HEK293 (cell line): Measurements from ENCODE around the gene TGFB1.

ENCODE experiments used
- EGR2 ChIP-seq: fragments of 450-650 bp; formaldehyde crosslinking; IDR thresholded peaks from 2 replicates; pipeline ENCODE4 v1.5.1; 2016; ENCODE audit warnings: low read depth, missing biosample characterization, missing genetic modification characterization
- GLI4 ChIP-seq: fragments of 450-650 bp; formaldehyde crosslinking; IDR thresholded peaks from 2 replicates; pipeline ENCODE4 v1.5.1; 2016; ENCODE audit warnings: missing biosample characterization, missing genetic modification characterization
- IKZF3 ChIP-seq: fragments of 450-650 bp; IDR thresholded peaks from 2 replicates; pipeline ENCODE4 v1.5.0; 2018; ENCODE audit warnings: missing biosample characterization, mild to moderate bottlenecking, missing genetic modification characterization, moderate library complexity
- KLF17 ChIP-seq: fragments of 450-650 bp; formaldehyde crosslinking; IDR thresholded peaks from 2 replicates; pipeline ENCODE4 v1.5.1; 2016; ENCODE audit warnings: missing biosample characterization, missing genetic modification characterization
- KLF7 ChIP-seq: fragments of 450-650 bp; formaldehyde crosslinking; IDR thresholded peaks from 2 replicates; pipeline ENCODE4 v1.5.1; 2016; ENCODE audit warnings: missing biosample characterization, missing genetic modification characterization, borderline replicate concordance
- KLF9 ChIP-seq: fragments of 450-650 bp; formaldehyde crosslinking; IDR thresholded peaks from 2 replicates; pipeline ENCODE4 v1.5.1; 2016; ENCODE audit warnings: missing biosample characterization, missing genetic modification characterization, low read depth
- OVOL3 ChIP-seq: fragments of 450-650 bp; formaldehyde crosslinking; IDR thresholded peaks from 2 replicates; pipeline ENCODE4 v1.5.1; 2016; ENCODE audit warnings: missing biosample characterization, missing genetic modification characterization
- PATZ1 ChIP-seq: fragments of 450-650 bp; formaldehyde crosslinking; IDR thresholded peaks from 2 replicates; pipeline ENCODE4 v1.5.1; 2016; ENCODE audit warnings: missing biosample characterization, missing genetic modification characterization
- PRDM10 ChIP-seq: fragments of 450-650 bp; formaldehyde crosslinking; IDR thresholded peaks from 2 replicates; pipeline ENCODE4 v1.5.1; 2016; ENCODE audit warnings: missing biosample characterization, missing genetic modification characterization
- SP3 ChIP-seq: fragments of 450-650 bp; formaldehyde crosslinking; IDR thresholded peaks from 2 replicates; pipeline ENCODE4 v1.5.1; 2016; ENCODE audit warnings: missing biosample characterization, missing genetic modification characterization
- SP7 ChIP-seq: fragments of 450-650 bp; formaldehyde crosslinking; IDR thresholded peaks from 2 replicates; pipeline ENCODE4 v1.5.1; 2016; ENCODE audit warnings: missing biosample characterization, missing genetic modification characterization
- TRIM28 ChIP-seq: IDR thresholded peaks from 2 replicates; pipeline ENCODE4 v1.6.1; 2011; ENCODE audit warnings: low read length, control low read depth, borderline replicate concordance
- ZBTB17 ChIP-seq: fragments of 450-650 bp; formaldehyde crosslinking; IDR thresholded peaks from 2 replicates; pipeline ENCODE4 v1.5.1; 2016; ENCODE audit warnings: missing biosample characterization, missing genetic modification characterization
- ZBTB20 ChIP-seq: fragments of 450-650 bp; formaldehyde crosslinking; IDR thresholded peaks from 2 replicates; pipeline ENCODE4 v1.5.1; 2016; ENCODE audit warnings: missing biosample characterization, missing genetic modification characterization
- ZBTB21 ChIP-seq: fragments of 450-650 bp; formaldehyde crosslinking; IDR thresholded peaks from 2 replicates; pipeline ENCODE4 v1.5.1; 2017; ENCODE audit warnings: missing biosample characterization, missing genetic modification characterization
- ZBTB48 ChIP-seq: fragments of 450-650 bp; formaldehyde crosslinking; IDR thresholded peaks from 2 replicates; pipeline ENCODE4 v1.5.1; 2016; ENCODE audit warnings: missing biosample characterization, missing genetic modification characterization
- ZNF148 ChIP-seq: fragments of 450-650 bp; formaldehyde crosslinking; IDR thresholded peaks from 2 replicates; pipeline ENCODE4 v1.5.0; 2017; ENCODE audit warnings: missing biosample characterization, missing genetic modification characterization, borderline replicate concordance
- ZNF202 ChIP-seq: fragments of 450-650 bp; formaldehyde crosslinking; IDR thresholded peaks from 2 replicates; pipeline ENCODE4 v1.5.1; 2016; ENCODE audit warnings: missing biosample characterization, missing genetic modification characterization, borderline replicate concordance
- ZNF221 ChIP-seq: fragments of 450-650 bp; formaldehyde crosslinking; IDR thresholded peaks from 2 replicates; pipeline ENCODE4 v1.5.1; 2017; ENCODE audit warnings: missing biosample characterization, missing genetic modification characterization, borderline replicate concordance
- ZNF266 ChIP-seq: fragments of 450-650 bp; formaldehyde crosslinking; IDR thresholded peaks from 2 replicates; pipeline ENCODE4 v1.5.1; 2016; ENCODE audit warnings: missing biosample characterization, missing genetic modification characterization, low read depth
- ZNF335 ChIP-seq: fragments of 450-650 bp; formaldehyde crosslinking; conservative IDR thresholded peaks from 2 replicates; pipeline ENCODE4 v1.5.1; 2016; ENCODE audit warnings: missing biosample characterization, missing genetic modification characterization
- ZNF433 ChIP-seq: fragments of 450-650 bp; formaldehyde crosslinking; IDR thresholded peaks from 2 replicates; pipeline ENCODE4 v1.5.1; 2016; ENCODE audit warnings: missing biosample characterization, missing genetic modification characterization, low read depth
- ZNF639 ChIP-seq: fragments of 450-650 bp; formaldehyde crosslinking; IDR thresholded peaks from 2 replicates; pipeline ENCODE4 v1.5.1; 2016; ENCODE audit warnings: missing biosample characterization, missing genetic modification characterization
- ZNF692 ChIP-seq: fragments of 450-650 bp; formaldehyde crosslinking; IDR thresholded peaks from 2 replicates; pipeline ENCODE4 v1.5.1; 2016; ENCODE audit warnings: missing biosample characterization, missing genetic modification characterization
- ZNF76 ChIP-seq: fragments of 450-650 bp; formaldehyde crosslinking; IDR thresholded peaks from 2 replicates; pipeline ENCODE4; 2016; ENCODE audit warnings: low read depth, missing biosample characterization, missing genetic modification characterization, borderline replicate concordance
- ZNF776 ChIP-seq: fragments of 450-650 bp; formaldehyde crosslinking; IDR thresholded peaks from 2 replicates; pipeline ENCODE4 v1.5.0; 2017; ENCODE audit warnings: missing biosample characterization, missing genetic modification characterization, borderline replicate concordance
- ZXDB ChIP-seq: fragments of 450-650 bp; formaldehyde crosslinking; IDR thresholded peaks from 2 replicates; pipeline ENCODE4 v1.5.1; 2016; ENCODE audit warnings: missing biosample characterization, missing genetic modification characterization

TGFB1 gene

GRCh38 chr19:41363753-41364523, 10.2 kb upstream of the TGFB1 start, which contains the start of gene B9D2 (continued):
- TF ChIP-seq PRDM10 (tag by site-specific recombination) (peak; percentile 79), SP3 (tag by site-specific recombination) (peak; percentile 91), ZBTB17 (peak; percentile 77), PATZ1 (tag by site-specific recombination) (peak; percentile 56), ZNF692 (tag by site-specific recombination) (peak; percentile 13; the same call in 1 of the 2 replicates), ZNF76 (tag by site-specific recombination) (peak; percentile 81; the same call in 1 of the 2 replicates), ZBTB20 (tag by site-specific recombination) (peak; percentile 40; the same call in 1 of the 2 replicates), OVOL3 (tag by site-specific recombination) (peak; percentile 95), GLI4 (tag by site-specific recombination) (no peak), ZNF202 (tag by site-specific recombination) (no peak), ZNF221 (tag by site-specific recombination) (no peak), KLF9 (tag by site-specific recombination) (peak; percentile 87), ZNF266 (tag by site-specific recombination) (no peak), ZNF148 (tag by site-specific recombination) (no peak), ZBTB48 (tag by site-specific recombination) (peak; percentile 93), EGR2 (tag by site-specific recombination) (0 out of 2 replicates have a peak, but pooled peaks have one; percentile 6), KLF7 (tag by site-specific recombination) (peak; percentile 73; the same call in 1 of the 2 replicates), ZNF335 (tag by site-specific recombination) (peak; percentile 90), ZNF639 (no peak), SP7 (tag by site-specific recombination) (peak; percentile 10; the same call in 1 of the 2 replicates), KLF17 (tag by site-specific recombination) (no peak), IKZF3 (peak; percentile 66), TRIM28 (0 out of 2 replicates have a peak, but pooled peaks have one; percentile 33), ZNF433 (tag by site-specific recombination) (no peak), ZNF776 (no peak), ZXDB (tag by site-specific recombination) (0 out of 2 replicates have a peak, but pooled peaks have one; percentile 56), ZBTB21 (tag by site-specific recombination) (peak; percentile 79)
